Activated CD4-positive, alpha-beta memory T cell treated with anti-CD3 and anti-CD28 coated beads, Interleukin-2, amount 10 ng/mL, durations not matched to agents 7 days and 5 days (primary cell): ENCODE data around the gene TMX1. TPM values are rescaled to one million over a fixed set of nuclear protein-coding genes. Genes with fewer than 3 reads are reported as not detected.

Experiments used
- CTCF ChIA-PET: fragments of 350-600 bp; sonication (Branson Sonifier 250); formaldehyde crosslinking; loops from one replicate; lab custom pipeline; 2021; ENCODE audit warnings: antibody characterized with exemption, inconsistent platforms; lab: Charles Lee
- POLR2A ChIA-PET: fragments of 350-600 bp; sonication (Branson Sonifier 250); formaldehyde crosslinking; loops from one replicate; lab custom pipeline; 2021; ENCODE audit warnings: antibody characterized with exemption; lab: Charles Lee
- DNase-seq: peaks from one replicate; pipeline ENCODE4 v3.0.0-alpha.2; 2020
- H3K27ac Mint-ChIP-seq: one replicate; pipeline ENCODE4 v1.8.0; 2021; ENCODE audit warnings: mild to moderate bottlenecking, mixed read lengths
- H3K27me3 Mint-ChIP-seq: one replicate; pipeline ENCODE4 v1.8.0; 2021; ENCODE audit warnings: mixed read lengths
- H3K36me3 Mint-ChIP-seq: one replicate; pipeline ENCODE4 v1.8.0; 2021; ENCODE audit warnings: low read depth, mixed read lengths
- H3K4me1 Mint-ChIP-seq: one replicate; pipeline ENCODE4 v1.8.0; 2021; ENCODE audit warnings: mixed read lengths
- H3K4me3 Mint-ChIP-seq: one replicate; pipeline ENCODE4 v1.8.0; 2021; ENCODE audit warnings: mild to moderate bottlenecking, mixed read lengths
- H3K9me3 Mint-ChIP-seq: one replicate; pipeline ENCODE4 v1.8.0; 2021; ENCODE audit warnings: mixed read lengths
- total RNA-seq, 2 experiments: library from RNA; stranded (reverse); gene quantifications; one replicate each; pipeline ENCODE4 v1.2.3, GENCODE V29; 2021

Gene TMX1
- total RNA-seq, 2 experiments from 2014 or later: 58.8 to 63.7 TPM

DNA sequence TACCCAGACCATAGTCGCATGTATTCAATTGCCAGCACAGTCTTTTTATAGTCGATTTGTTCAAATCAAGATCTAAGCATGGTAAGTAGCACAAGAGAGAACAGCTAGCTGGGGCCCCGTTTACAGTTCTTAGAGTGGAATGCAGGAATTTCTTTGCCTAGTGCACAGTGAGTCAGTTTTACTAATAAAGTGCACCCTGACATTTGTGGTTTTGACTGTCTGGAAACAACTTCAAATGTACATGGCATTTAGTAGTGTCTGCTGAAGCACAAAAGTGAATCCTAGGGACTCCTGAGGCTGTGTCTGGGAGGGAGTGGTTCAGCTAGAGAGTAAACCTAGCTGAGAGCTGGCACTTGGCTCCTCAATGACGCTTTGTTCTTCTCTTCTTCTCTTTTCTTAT is 64.9 kb downstream of the TMX1 start:
- Mint-ChIP-seq H3K4me3 (no peak overlapping the region), H3K27me3 (peaks cover 7% of the 10 kb centered on the region), H3K36me3 (no peaks in the 10 kb centered on the region), H3K27ac (no peak overlapping the region), H3K9me3 (no peaks in the 10 kb centered on the region), H3K4me1 (no peaks in the 10 kb centered on the region)
- ChIA-PET POLR2A (no interaction called here), CTCF (no interaction called here)
- no peak for DNase-seq

DNA sequence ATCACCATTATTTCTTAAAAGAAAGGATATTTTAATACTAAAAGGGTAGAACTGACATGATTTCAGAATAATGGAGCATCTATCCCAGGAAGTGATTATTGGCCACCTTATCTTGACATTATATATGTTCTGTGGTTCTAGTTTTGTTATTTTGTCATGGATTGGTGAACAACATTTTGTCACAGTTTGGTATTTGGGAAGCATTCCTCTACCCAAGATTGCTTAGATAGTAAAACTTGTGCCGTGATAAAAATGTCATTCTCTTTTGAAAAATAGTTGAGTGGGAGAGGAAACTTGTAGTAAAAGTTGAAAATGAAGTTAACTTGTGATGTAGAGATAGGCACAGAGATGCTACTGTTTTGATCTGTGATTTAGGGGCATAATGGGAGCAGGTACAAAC is 65.7 kb downstream of the TMX1 start:
- no peak overlapping the region for H3K4me3 Mint-ChIP-seq
- H3K36me3 Mint-ChIP-seq: no peaks in the 10 kb centered on the region
- H3K4me1 Mint-ChIP-seq: no peaks in the 10 kb centered on the region
- ChIA-PET CTCF (no interaction called here), POLR2A (no interaction called here)
- peaks cover 7% of the 10 kb centered on the region for H3K27me3 Mint-ChIP-seq
- H3K9me3 Mint-ChIP-seq: no peaks in the 10 kb centered on the region
- no peak overlapping the region for H3K27ac Mint-ChIP-seq
- no peak for DNase-seq

Other genes starting within 250 kb of the TMX1 start
- under 1 TPM; 0.20 to 0.23 TPM for gene TRIM9, start 145.1 kb upstream of the TMX1 start, total RNA-seq